KOPT-K1 (cell line): ENCODE results near the gene SSH3.

Experiments
- H3K27ac ChIP-seq: fragments of 200-600 bp; sonication (generic); 2 replicates; pipeline ENCODE4 v1.5.1; 2016; ENCODE audit warnings: antibody characterized with exemption, mild to moderate bottlenecking, low read depth, low read length; ENCODE audit not compliant: poor library complexity, severe bottlenecking
- H3K36me3 ChIP-seq: fragments of 200-600 bp; sonication (generic); 2 replicates; pipeline ENCODE4 v1.5.1; 2017; ENCODE audit warnings: antibody characterized with exemption, mild to moderate bottlenecking, low read length, moderate library complexity; ENCODE audit not compliant: insufficient read depth
- H3K9me3 ChIP-seq: fragments of 200-600 bp; sonication (generic); 2 replicates; pipeline ENCODE4 v1.5.1; 2017; ENCODE audit warnings: antibody characterized with exemption, low read length, mild to moderate bottlenecking; ENCODE audit not compliant: insufficient read depth, poor library complexity, severe bottlenecking

SSH3 gene

GRCh38 chr11:67273260-67273990 is 29.9 kb upstream of the SSH3 start:
- peak overlapping the region; percentile 100 for H3K27ac ChIP-seq
- no peaks in the 10 kb centered on the region for H3K9me3 ChIP-seq
- H3K36me3 ChIP-seq, result peaks cover 69% of the 10 kb centered on the region

DNA sequence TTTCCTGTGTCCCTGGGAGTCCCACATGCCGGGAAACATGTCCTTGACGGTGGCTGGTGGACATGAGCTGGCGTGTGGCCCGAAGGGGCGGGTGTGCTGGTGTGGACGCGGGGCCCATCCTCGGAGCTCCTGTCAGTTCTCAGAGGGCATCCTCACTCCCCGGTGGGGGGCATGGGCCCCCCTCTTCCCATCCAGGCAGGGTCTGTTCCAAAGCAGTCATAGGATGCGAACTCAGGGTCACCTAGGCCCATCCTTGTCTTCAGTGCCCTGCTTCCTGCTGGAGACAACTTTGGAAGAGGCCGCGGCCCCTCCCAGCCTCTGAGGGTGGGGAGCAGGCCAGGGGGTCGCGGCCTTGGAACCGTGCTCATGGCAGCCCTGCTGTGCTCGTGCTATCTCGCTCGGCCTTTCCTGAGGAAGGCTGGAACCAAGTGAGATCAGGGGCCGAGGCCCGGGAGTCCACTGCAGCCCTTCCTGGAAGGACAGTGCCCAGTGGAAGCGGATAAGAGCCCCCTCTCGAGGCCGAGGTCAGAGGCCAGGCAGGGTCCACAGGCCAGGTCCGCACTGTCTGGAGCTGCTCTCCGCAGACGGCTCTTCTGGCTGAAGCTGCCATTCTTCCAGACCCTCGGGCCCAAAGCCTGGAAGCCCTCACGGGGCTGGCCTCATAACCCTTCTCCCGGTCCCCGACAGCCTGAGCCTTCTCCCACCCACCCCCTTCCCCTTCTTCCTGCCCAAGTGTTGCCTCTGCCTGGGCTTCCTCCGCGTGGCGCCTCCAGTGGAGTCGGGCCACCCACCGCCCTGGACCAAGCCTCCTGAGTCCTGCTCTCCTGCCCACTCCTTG is 28.3 kb upstream of the SSH3 start:
- peak overlapping the region; percentile 100 for H3K27ac ChIP-seq
- no peaks in the 10 kb centered on the region for H3K9me3 ChIP-seq
- H3K36me3 ChIP-seq, result peaks cover 69% of the 10 kb centered on the region

- Histone ChIP-seq H3K27ac (peak overlapping the region; percentile 100), H3K9me3 (no peaks in the 10 kb centered on the region), H3K36me3 (peaks cover 75% of the 10 kb centered on the region)
These were observed 27.5 kb upstream of the SSH3 start for GRCh38 chr11:67275606-67276409.

DNA sequence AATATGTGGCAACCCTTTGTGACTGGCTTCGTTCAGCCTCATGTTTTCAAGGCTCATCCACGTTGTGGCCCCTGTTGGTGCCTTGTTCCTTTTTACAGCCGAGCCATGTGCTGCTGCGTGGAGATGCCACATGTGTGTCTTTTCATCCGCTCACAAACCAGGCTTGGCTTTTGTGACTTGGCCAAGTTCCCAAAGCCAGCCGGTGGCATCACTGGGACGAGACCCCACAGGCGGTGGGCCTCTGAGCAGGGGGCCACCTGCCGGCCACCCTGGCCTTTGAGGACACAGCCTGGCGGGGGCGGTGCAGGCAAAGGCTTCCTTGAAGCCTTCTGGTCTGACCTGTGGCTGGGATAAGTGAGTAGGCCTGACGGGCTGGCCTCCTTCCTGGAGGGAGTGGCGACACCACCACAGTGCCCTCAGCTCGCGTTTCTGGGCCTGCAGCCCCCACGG is 26.5 kb upstream of the SSH3 start:
- H3K36me3 ChIP-seq, result peaks cover 84% of the 10 kb centered on the region
- peak overlapping the region; percentile 100 for H3K27ac ChIP-seq
- H3K9me3 ChIP-seq, result no peaks in the 10 kb centered on the region

- Histone ChIP-seq H3K27ac (peak overlapping the region; percentile 100), H3K9me3 (no peaks in the 10 kb centered on the region), H3K36me3 (peaks cover 84% of the 10 kb centered on the region)
These were observed 25.9 kb upstream of the SSH3 start for GRCh38 chr11:67277231-67277961.

GRCh38 chr11:67278135-67278938 is 25.0 kb upstream of the SSH3 start:
- Histone ChIP-seq H3K9me3 (no peaks in the 10 kb centered on the region), H3K27ac (peak overlapping the region; percentile 100), H3K36me3 (peaks cover 84% of the 10 kb centered on the region)

GRCh38 chr11:67278939-67279588 is 24.3 kb upstream of the SSH3 start:
- peak overlapping the region; percentile 100 for H3K27ac ChIP-seq
- H3K36me3 ChIP-seq, result peaks cover 87% of the 10 kb centered on the region
- H3K9me3 ChIP-seq, result no peaks in the 10 kb centered on the region

DNA sequence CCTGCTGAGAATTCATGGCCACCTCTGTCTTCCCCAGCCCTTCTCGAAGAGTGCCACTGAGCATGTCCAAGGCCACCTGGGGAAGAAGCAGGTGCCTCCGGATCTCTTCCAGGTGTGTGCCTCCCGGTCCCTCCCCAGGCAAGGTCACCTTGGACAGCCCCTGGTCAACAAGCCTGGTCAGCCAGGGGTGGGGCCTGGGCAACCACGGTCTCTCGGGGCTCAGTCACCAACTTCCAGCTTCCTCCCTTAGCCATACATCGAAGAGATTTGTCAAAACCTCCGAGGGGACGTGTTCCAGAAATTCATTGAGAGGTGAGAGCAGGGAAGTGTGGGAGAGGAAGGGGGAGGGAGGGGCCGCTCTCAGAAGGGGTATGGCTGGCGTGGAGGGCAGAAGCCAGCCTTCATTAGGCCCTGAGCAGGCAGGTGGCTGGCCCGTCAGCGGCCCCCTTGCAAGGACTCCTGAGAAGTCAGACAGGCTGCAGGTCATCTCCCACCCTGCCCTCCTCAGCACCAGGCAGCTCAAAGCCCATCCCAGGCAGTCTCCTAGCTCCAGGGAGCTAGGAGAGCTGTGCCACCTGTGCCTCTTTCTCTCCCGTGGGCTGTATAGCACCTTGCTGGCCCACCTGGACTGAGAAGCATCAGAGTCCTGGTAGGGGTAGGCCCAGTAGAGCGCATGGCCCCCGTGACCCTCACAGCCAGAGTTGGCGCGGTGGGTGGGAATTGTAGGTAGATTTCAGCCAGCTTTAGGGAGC is 23.6 kb upstream of the SSH3 start:
- Histone ChIP-seq H3K36me3 (peaks cover 89% of the 10 kb centered on the region), H3K27ac (peak overlapping the region; percentile 100), H3K9me3 (no peaks in the 10 kb centered on the region)

- H3K27ac ChIP-seq, result peak overlapping the region; percentile 100
- peaks cover 89% of the 10 kb centered on the region for H3K36me3 ChIP-seq
These were observed 23.0 kb upstream of the SSH3 start for GRCh38 chr11:67280341-67280787.

DNA sequence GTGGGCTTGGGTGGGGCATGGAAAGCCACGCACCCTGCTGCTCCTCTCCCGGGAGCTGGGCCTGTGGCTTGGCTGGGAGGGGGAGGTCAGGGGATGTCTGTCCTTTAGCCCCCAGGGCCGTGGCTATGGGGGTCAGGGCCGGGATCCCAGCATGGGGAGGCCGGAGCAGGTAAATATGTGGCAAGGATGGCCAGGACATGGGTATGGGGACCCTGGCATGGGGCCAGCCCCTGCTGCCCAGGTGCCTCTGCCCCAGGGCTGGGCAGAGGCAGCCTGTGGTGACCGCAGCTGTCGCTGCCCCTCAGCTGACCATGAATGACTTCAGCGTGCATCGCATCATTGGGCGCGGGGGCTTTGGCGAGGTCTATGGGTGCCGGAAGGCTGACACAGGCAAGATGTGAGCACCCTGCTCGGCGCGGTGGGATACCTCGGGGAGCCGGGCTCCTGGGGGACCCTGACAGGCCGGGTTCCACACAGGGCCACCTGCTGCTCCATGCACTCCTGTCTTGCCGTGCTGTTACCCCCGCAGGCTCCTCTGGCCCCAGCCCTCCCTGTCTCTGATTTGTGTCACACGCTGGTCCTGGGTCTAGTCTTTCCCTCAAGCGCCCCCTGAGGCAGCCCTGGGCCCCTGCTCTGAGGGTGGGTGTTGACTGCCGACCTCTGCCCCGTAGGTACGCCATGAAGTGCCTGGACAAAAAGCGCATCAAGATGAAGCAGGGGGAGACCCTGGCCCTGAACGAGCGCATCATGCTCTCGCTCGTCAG is 22.4 kb upstream of the SSH3 start:
- Histone ChIP-seq H3K36me3 (peaks cover 89% of the 10 kb centered on the region), H3K9me3 (no peaks in the 10 kb centered on the region), H3K27ac (peak overlapping the region; percentile 100)

More at GRCh38 chr11:67280341-67280787, 23.0 kb upstream of the SSH3 start:
- no peaks in the 10 kb centered on the region for H3K9me3 ChIP-seq

DNA sequence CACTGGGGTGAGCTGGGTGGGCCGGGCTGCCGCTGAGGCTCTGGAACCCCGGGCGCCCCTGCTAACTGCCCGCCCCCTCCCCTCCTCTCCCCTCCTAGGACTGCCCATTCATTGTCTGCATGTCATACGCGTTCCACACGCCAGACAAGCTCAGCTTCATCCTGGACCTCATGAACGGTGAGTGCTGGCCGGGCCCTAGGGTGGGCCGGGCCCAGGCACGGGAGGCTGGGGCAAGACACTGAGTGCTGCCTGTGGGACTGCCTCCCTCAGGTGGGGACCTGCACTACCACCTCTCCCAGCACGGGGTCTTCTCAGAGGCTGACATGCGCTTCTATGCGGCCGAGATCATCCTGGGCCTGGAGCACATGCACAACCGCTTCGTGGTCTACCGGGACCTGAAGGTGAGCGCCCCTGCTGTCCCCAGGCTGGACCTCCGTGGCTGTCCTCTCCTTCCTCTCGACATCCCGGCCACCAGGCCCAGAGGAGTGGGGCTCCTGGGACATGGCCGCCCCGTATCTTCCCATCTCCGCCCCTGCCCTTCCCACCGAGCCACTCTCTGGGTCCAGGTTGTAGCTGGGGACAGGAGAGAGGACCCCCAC is 21.7 kb upstream of the SSH3 start:
- H3K27ac ChIP-seq, result peak overlapping the region; percentile 20
- peaks cover 91% of the 10 kb centered on the region for H3K36me3 ChIP-seq
- no peaks in the 10 kb centered on the region for H3K9me3 ChIP-seq
